ENCODE measurements around the gene PHF19.

The PHF19 gene

GRCh38 chr9:120815075-120815474 is 61.9 kb downstream of the PHF19 start:
- DNase-seq = no peak

GRCh38 chr9:120808931-120809330 is 68.1 kb downstream of the PHF19 start:
- no peak for DNase-seq

- no peak for DNase-seq
These were observed 69.2 kb downstream of the PHF19 start for GRCh38 chr9:120807607-120808379.
